BJ (cell line): ENCODE data around the gene ADM2. TPM values are rescaled to one million over a fixed set of nuclear protein-coding genes. Genes with fewer than 3 reads are reported as not detected.

ENCODE experiments used
- CTCF ChIA-PET: fragments of 350-600 bp; formaldehyde crosslinking; extraction: SDS; loops from one replicate; lab custom pipeline; 2021; ENCODE audit warnings: antibody characterized with exemption, inconsistent platforms; lab: Yijun Ruan, JAX
- POLR2A ChIA-PET: fragments of 300-600 bp; sonication (Branson Sonifier 250); formaldehyde crosslinking; extraction: SDS; loops from one replicate; lab custom pipeline; 2021; ENCODE audit warnings: antibody characterized with exemption; lab: Charles Lee
- DNase-seq: peaks from one replicate; pipeline ENCODE4 v3.0.0-alpha.2; 2011; ENCODE audit warnings: low read depth
- H3K27me3 ChIP-seq: 2 replicates; pipeline ENCODE4 v1.6.0; 2011; ENCODE audit warnings: low read length; ENCODE audit not compliant: control insufficient read depth, insufficient read depth
- H3K36me3 ChIP-seq: 2 replicates; pipeline ENCODE4 v1.5.1; 2011; ENCODE audit warnings: low read length; ENCODE audit not compliant: control insufficient read depth, insufficient read depth
- H3K4me3 ChIP-seq: 2 replicates; pipeline ENCODE4 v1.5.1; 2011; ENCODE audit warnings: low read depth, mild to moderate bottlenecking, control low read depth, low read length
- polyA plus RNA-seq: library from polyadenylated mRNA; depleted of rRNA; stranded (reverse); fragments of >200 nt; gene quantifications from 2 replicates; pipeline ENCODE4 v1.2.3, GENCODE V29; 2011
- TF ChIP-seq, protein P1 (sequence below): IDR thresholded peaks from 2 replicates; pipeline ENCODE4 v1.5.1; 2011; ENCODE audit warnings: low read depth, mild to moderate bottlenecking, control low read depth, inconsistent platforms, low read length, moderate library complexity; ENCODE audit not compliant: insufficient read depth

ADM2 gene
- polyA plus RNA-seq, 1 experiment = 16.0 TPM

GRCh38 chr22:50530580-50530876 lies 49.2 kb downstream of the ADM2 start:
- TF ChIP-seq, protein P1, sequence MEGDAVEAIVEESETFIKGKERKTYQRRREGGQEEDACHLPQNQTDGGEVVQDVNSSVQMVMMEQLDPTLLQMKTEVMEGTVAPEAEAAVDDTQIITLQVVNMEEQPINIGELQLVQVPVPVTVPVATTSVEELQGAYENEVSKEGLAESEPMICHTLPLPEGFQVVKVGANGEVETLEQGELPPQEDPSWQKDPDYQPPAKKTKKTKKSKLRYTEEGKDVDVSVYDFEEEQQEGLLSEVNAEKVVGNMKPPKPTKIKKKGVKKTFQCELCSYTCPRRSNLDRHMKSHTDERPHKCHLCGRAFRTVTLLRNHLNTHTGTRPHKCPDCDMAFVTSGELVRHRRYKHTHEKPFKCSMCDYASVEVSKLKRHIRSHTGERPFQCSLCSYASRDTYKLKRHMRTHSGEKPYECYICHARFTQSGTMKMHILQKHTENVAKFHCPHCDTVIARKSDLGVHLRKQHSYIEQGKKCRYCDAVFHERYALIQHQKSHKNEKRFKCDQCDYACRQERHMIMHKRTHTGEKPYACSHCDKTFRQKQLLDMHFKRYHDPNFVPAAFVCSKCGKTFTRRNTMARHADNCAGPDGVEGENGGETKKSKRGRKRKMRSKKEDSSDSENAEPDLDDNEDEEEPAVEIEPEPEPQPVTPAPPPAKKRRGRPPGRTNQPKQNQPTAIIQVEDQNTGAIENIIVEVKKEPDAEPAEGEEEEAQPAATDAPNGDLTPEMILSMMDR = no peak
- no peak for DNase-seq
- ChIA-PET CTCF (no interaction called here), POLR2A (no interaction called here)
- no peaks in the 10 kb centered on the region for H3K27me3 ChIP-seq
- no peaks in the 10 kb centered on the region for H3K36me3 ChIP-seq
- H3K4me3 ChIP-seq = peak overlapping the region; percentile 59

- ChIA-PET CTCF (interaction anchor here (1.3 kb wide), 1 partner anchor 32 kb away, joined by 3 read pairs; the partner anchor contains the start of gene SYCE3), POLR2A (interaction anchor here (0.6 kb wide), 1 partner anchor 10 kb away, joined by 6 read pairs; no protein-coding TSS in a partner anchor)
- no peaks in the 10 kb centered on the region for H3K27me3 ChIP-seq
- TF ChIP-seq, protein P1 = no peak
- DNase-seq = no peak
- H3K4me3 ChIP-seq = peak overlapping the region; percentile 59
- H3K36me3 ChIP-seq = no peaks in the 10 kb centered on the region
Measured at GRCh38 chr22:50530877-50531545, 49.7 kb downstream of the ADM2 start.

GRCh38 chr22:50531546-50531961 lies 50.2 kb downstream of the ADM2 start:
- Histone ChIP-seq H3K4me3 (peak overlapping the region; percentile 59), H3K36me3 (no peaks in the 10 kb centered on the region), H3K27me3 (no peaks in the 10 kb centered on the region)
- TF ChIP-seq, protein P1 = no peak
- ChIA-PET POLR2A (interaction anchor here (0.6 kb wide), 1 partner anchor 9 kb away, joined by 6 read pairs; no protein-coding TSS in a partner anchor), CTCF (interaction anchor here (1.0 to 1.3 kb wide), 2 partner anchors 9 to 31 kb away, joined by 3 to 4 read pairs; partner anchors contain the start of gene SYCE3)
- no peak for DNase-seq

GRCh38 chr22:50531962-50532674 lies 50.8 kb downstream of the ADM2 start:
- no peak for DNase-seq
- TF ChIP-seq, protein P1 = no peak
- Histone ChIP-seq H3K4me3 (peak overlapping the region; percentile 59), H3K36me3 (no peaks in the 10 kb centered on the region), H3K27me3 (no peaks in the 10 kb centered on the region)
- POLR2A ChIA-PET = interaction anchor here (0.6 kb wide), 1 partner anchor 9 kb away, joined by 6 read pairs; no protein-coding TSS in a partner anchor
- CTCF ChIA-PET = interaction anchor here (1.0 to 1.3 kb wide), 3 partner anchors 9 to 89 kb away, joined by 3 to 4 read pairs (median 3); partner anchors contain the start of gene SYCE3
